T-helper 2 cell treated with Interferon-gamma antibody and Interleukin-4, amounts not matched to agents 5 μg/mL and 100 μg/mL, for 36 hours (primary cell): ENCODE data around the gene FBXW2.
A peak's percentile ranks its signal among the peaks of the same experiment; 100 is the strongest.

Experiments
- DNase-seq: peaks from one replicate; pipeline ENCODE4 v3.0.0; 2021; ENCODE audit warnings: low spot score
- H3K27ac Mint-ChIP-seq: one replicate; pipeline ENCODE4 v1.8.0; 2021; ENCODE audit warnings: mild to moderate bottlenecking, mixed read lengths
- H3K27me3 Mint-ChIP-seq: one replicate; pipeline ENCODE4 v1.8.0; 2021; ENCODE audit warnings: low read depth, mixed read lengths
- H3K36me3 Mint-ChIP-seq: one replicate; pipeline ENCODE4 v1.8.0; 2021; ENCODE audit warnings: low read depth, mixed read lengths
- H3K4me1 Mint-ChIP-seq: one replicate; pipeline ENCODE4 v1.8.0; 2021; ENCODE audit warnings: low read depth, mixed read lengths
- H3K4me3 Mint-ChIP-seq: one replicate; pipeline ENCODE4 v1.8.0; 2022; ENCODE audit warnings: mild to moderate bottlenecking, moderate library complexity, mixed read lengths
- H3K9me3 Mint-ChIP-seq: one replicate; pipeline ENCODE4 v1.8.0; 2021; ENCODE audit warnings: mixed read lengths

The FBXW2 gene

GRCh38 chr9:120792898-120793765 lies at the start of gene FBXW2:
TSS of gene FBXW2 (minus strand) at chr9:120793416. CDS start at chr9:120788258, 5,158 bp downstream.
- H3K36me3 Mint-ChIP-seq, result peaks cover 25% of the 10 kb centered on the region
- no peaks in the 10 kb centered on the region for H3K27me3 Mint-ChIP-seq
- peaks cover 44% of the 10 kb centered on the region for H3K4me1 Mint-ChIP-seq
- no peaks in the 10 kb centered on the region for H3K9me3 Mint-ChIP-seq
- H3K4me3 Mint-ChIP-seq, result peak within 1 kb of the TSS; percentile 98
- peak; percentile 94 for DNase-seq
- H3K27ac Mint-ChIP-seq, result peak within 1 kb of the TSS; percentile 94

- peaks cover 62% of the 10 kb centered on the region for H3K4me1 Mint-ChIP-seq
- DNase-seq, result no peak
- peak overlapping the region; percentile 91 for H3K27ac Mint-ChIP-seq
- peak overlapping the region; percentile 99 for H3K4me3 Mint-ChIP-seq
- H3K36me3 Mint-ChIP-seq, result peaks cover 56% of the 10 kb centered on the region
- no peaks in the 10 kb centered on the region for H3K27me3 Mint-ChIP-seq
- H3K9me3 Mint-ChIP-seq, result no peaks in the 10 kb centered on the region
These were observed 48.9 kb upstream of the FBXW2 start for GRCh38 chr9:120841930-120842684.

GRCh38 chr9:120839146-120839545 lies 45.9 kb upstream of the FBXW2 start:
- no peak for DNase-seq
- Mint-ChIP-seq H3K27me3 (no peaks in the 10 kb centered on the region), H3K36me3 (peaks cover 46% of the 10 kb centered on the region), H3K4me3 (peak overlapping the region; percentile 8), H3K9me3 (no peaks in the 10 kb centered on the region), H3K4me1 (peaks cover 40% of the 10 kb centered on the region), H3K27ac (no peak overlapping the region)

- Mint-ChIP-seq H3K4me1 (peaks cover 36% of the 10 kb centered on the region), H3K36me3 (peaks cover 45% of the 10 kb centered on the region), H3K4me3 (no peak overlapping the region), H3K9me3 (no peaks in the 10 kb centered on the region), H3K27ac (no peak overlapping the region), H3K27me3 (no peaks in the 10 kb centered on the region)
- no peak for DNase-seq
These were observed 44.7 kb upstream of the FBXW2 start for GRCh38 chr9:120837921-120838320.

- no peak overlapping the region for H3K27ac Mint-ChIP-seq
- no peaks in the 10 kb centered on the region for H3K27me3 Mint-ChIP-seq
- peaks cover 51% of the 10 kb centered on the region for H3K36me3 Mint-ChIP-seq
- peaks cover 14% of the 10 kb centered on the region for H3K4me1 Mint-ChIP-seq
- DNase-seq, result no peak
- no peak overlapping the region for H3K4me3 Mint-ChIP-seq
- no peaks in the 10 kb centered on the region for H3K9me3 Mint-ChIP-seq
These were observed 40.1 kb upstream of the FBXW2 start for GRCh38 chr9:120833325-120833724.

GRCh38 chr9:120832807-120833206 lies 39.6 kb upstream of the FBXW2 start:
- Mint-ChIP-seq H3K9me3 (no peaks in the 10 kb centered on the region), H3K4me3 (no peak overlapping the region), H3K27ac (no peak overlapping the region), H3K36me3 (peaks cover 50% of the 10 kb centered on the region), H3K27me3 (no peaks in the 10 kb centered on the region), H3K4me1 (peaks cover 13% of the 10 kb centered on the region)
- no peak for DNase-seq

- Mint-ChIP-seq H3K9me3 (no peaks in the 10 kb centered on the region), H3K4me1 (peaks cover 6% of the 10 kb centered on the region), H3K36me3 (peaks cover 56% of the 10 kb centered on the region), H3K27ac (no peak overlapping the region), H3K4me3 (no peak overlapping the region), H3K27me3 (no peaks in the 10 kb centered on the region)
- DNase-seq, result no peak
These were observed 37.6 kb upstream of the FBXW2 start for GRCh38 chr9:120830865-120831264.

GRCh38 chr9:120830151-120830550 lies 36.9 kb upstream of the FBXW2 start:
- H3K9me3 Mint-ChIP-seq, result no peaks in the 10 kb centered on the region
- H3K36me3 Mint-ChIP-seq, result peaks cover 58% of the 10 kb centered on the region

GRCh38 chr9:120829650-120830049 lies 36.4 kb upstream of the FBXW2 start:
- Mint-ChIP-seq H3K27ac (no peak overlapping the region), H3K4me3 (no peak overlapping the region), H3K4me1 (peaks cover 7% of the 10 kb centered on the region), H3K36me3 (peaks cover 61% of the 10 kb centered on the region), H3K9me3 (no peaks in the 10 kb centered on the region), H3K27me3 (no peaks in the 10 kb centered on the region)
- no peak for DNase-seq

More at GRCh38 chr9:120830151-120830550, 36.9 kb upstream of the FBXW2 start:
- Mint-ChIP-seq H3K4me1 (peaks cover 6% of the 10 kb centered on the region), H3K27ac (no peak overlapping the region), H3K4me3 (no peak overlapping the region), H3K27me3 (no peaks in the 10 kb centered on the region)
- DNase-seq, result no peak

GRCh38 chr9:120820095-120820494 lies 26.9 kb upstream of the FBXW2 start:
- DNase-seq, result no peak
- H3K4me1 Mint-ChIP-seq, result peaks cover 1% of the 10 kb centered on the region
- no peaks in the 10 kb centered on the region for H3K9me3 Mint-ChIP-seq
- no peaks in the 10 kb centered on the region for H3K27me3 Mint-ChIP-seq
- H3K36me3 Mint-ChIP-seq, result peaks cover 68% of the 10 kb centered on the region
- no peak overlapping the region for H3K27ac Mint-ChIP-seq
- H3K4me3 Mint-ChIP-seq, result no peak overlapping the region

GRCh38 chr9:120818595-120818994 lies 25.4 kb upstream of the FBXW2 start:
- Mint-ChIP-seq H3K27ac (no peak overlapping the region), H3K27me3 (no peaks in the 10 kb centered on the region), H3K9me3 (no peaks in the 10 kb centered on the region), H3K36me3 (peaks cover 59% of the 10 kb centered on the region), H3K4me1 (peaks cover 1% of the 10 kb centered on the region), H3K4me3 (no peak overlapping the region)
- no peak for DNase-seq

- Mint-ChIP-seq H3K9me3 (peaks cover under 1% of the 10 kb centered on the region), H3K27ac (no peak overlapping the region), H3K4me1 (peaks cover 1% of the 10 kb centered on the region), H3K4me3 (no peak overlapping the region), H3K36me3 (peaks cover 38% of the 10 kb centered on the region), H3K27me3 (no peaks in the 10 kb centered on the region)
- DNase-seq, result no peak
These were observed 21.9 kb upstream of the FBXW2 start for GRCh38 chr9:120815075-120815474.

- Mint-ChIP-seq H3K9me3 (peaks cover 50% of the 10 kb centered on the region), H3K4me1 (no peaks in the 10 kb centered on the region), H3K27me3 (no peaks in the 10 kb centered on the region), H3K36me3 (peaks cover 18% of the 10 kb centered on the region), H3K27ac (no peak overlapping the region), H3K4me3 (no peak overlapping the region)
- DNase-seq, result no peak
These were observed 15.7 kb upstream of the FBXW2 start for GRCh38 chr9:120808931-120809330.
